Panc1 (cell line): ENCODE measurements around the gene ZNF502. TPM values are rescaled to one million over a fixed set of nuclear protein-coding genes. Genes with fewer than 3 reads are reported as not detected.

Experiments
- ATAC-seq: fragments of 200-7000 bp; cut with Tn5 transposase; 2 replicates; pipeline ENCODE4 v1.9.1; 2020; ENCODE audit warnings: mild to moderate bottlenecking, moderate library complexity
- BruUV-seq: library from RNA; stranded (reverse); fragments of 400-500 nt; replicated peaks from 2 replicates; lab custom pipeline; 2021; lab: Mats Ljungman, UMichigan
- CTCF ChIA-PET: fragments of 300-600 bp; sonication (Branson Sonifier 250); formaldehyde crosslinking; loops from one replicate; lab custom pipeline; 2022; ENCODE audit warnings: antibody characterized with exemption; lab: Charles Lee
- POLR2A ChIA-PET: fragments of 300-600 bp; sonication (Branson Sonifier 250); formaldehyde crosslinking; loops from one replicate; lab custom pipeline; 2022; ENCODE audit warnings: antibody characterized with exemption; lab: Charles Lee
- DNase-seq: peaks from one replicate; pipeline ENCODE4 v3.0.0-alpha.2; 2010; ENCODE audit warnings: low read depth, low spot score
- H3K27ac ChIP-seq: 2 replicates; pipeline ENCODE4 v1.5.1; 2011; ENCODE audit warnings: mild to moderate bottlenecking, low read length, inconsistent platforms
- H3K27me3 ChIP-seq: fragments of 200-500 bp; sonication (Bioruptor generic); 2 replicates; pipeline ENCODE4 v1.6.0; 2014; ENCODE audit warnings: low read length, inconsistent platforms; ENCODE audit not compliant: control insufficient read depth, insufficient read depth
- H3K36me3 ChIP-seq: fragments of 200-500 bp; sonication (Bioruptor generic); 2 replicates; pipeline ENCODE4 v1.5.1; 2014; ENCODE audit warnings: inconsistent platforms, mild to moderate bottlenecking, low read length, moderate library complexity; ENCODE audit not compliant: control insufficient read depth, insufficient read depth
- H3K4me1 ChIP-seq: 2 replicates; pipeline ENCODE4 v1.5.1; 2011; ENCODE audit warnings: inconsistent platforms, mild to moderate bottlenecking, low read length, moderate library complexity; ENCODE audit not compliant: control insufficient read depth, insufficient read depth
- H3K4me3 ChIP-seq, 2 experiments: 2 replicates each; pipeline ENCODE4 v1.5.1; 2011 to 2012; ENCODE audit warnings: low read depth in 2 of 2, low read length in 2 of 2, mild to moderate bottlenecking in 2 of 2, inconsistent platforms in 1 of 2, moderate library complexity in 1 of 2
- H3K9me3 ChIP-seq: fragments of 200-500 bp; sonication (Bioruptor generic); 2 replicates; pipeline ENCODE4 v1.5.1; 2014; ENCODE audit warnings: low read depth, mild to moderate bottlenecking, inconsistent platforms, low read length, moderate library complexity; ENCODE audit not compliant: control insufficient read depth, insufficient read depth
- POLR2AphosphoS5 ChIP-seq: IDR thresholded peaks from 2 replicates; pipeline ENCODE4 v1.6.1; 2012; ENCODE audit warnings: mild to moderate bottlenecking, low read depth, low read length, moderate library complexity
- SIN3A ChIP-seq: IDR thresholded peaks from 2 replicates; pipeline ENCODE4 v1.6.1; 2012; ENCODE audit warnings: low read depth, mild to moderate bottlenecking, low read length, moderate library complexity, borderline replicate concordance; ENCODE audit not compliant: insufficient read depth
- TCF7L2 ChIP-seq: IDR thresholded peaks from 2 replicates; pipeline ENCODE4 v1.6.1; 2011; ENCODE audit warnings: mild to moderate bottlenecking, low read depth, low read length, inconsistent platforms
- in situ Hi-C: cut with HindIII; loops from 2 replicates; pipeline ENCODE4 v1.10.0; 2016; ENCODE audit warnings: low sequenced_read_pairs, low pct_unique_long_range_greater_than_20kb
- intact Hi-C: fragments of 100-400 bp; cut with micrococcal nuclease; formaldehyde crosslinking; loops from one replicate; pipeline ENCODE4 v1.10.0; 2022; ENCODE audit not compliant: unreplicated experiment
- total RNA-seq: library from RNA; stranded (reverse); gene quantifications from one replicate; pipeline ENCODE4 v1.2.1, GENCODE V29; 2021; ENCODE audit not compliant: unreplicated experiment
- TF ChIP-seq, protein P1 (sequence below), 2 experiments: IDR thresholded peaks; 2 replicates each; pipeline ENCODE4 v1.6.1; 2011 to 2012; ENCODE audit warnings: low read depth in 2 of 2, control low read depth in 1 of 2, low read length in 1 of 2, mild to moderate bottlenecking in 1 of 2, moderate library complexity in 1 of 2; ENCODE audit not compliant: insufficient read depth in 1 of 2
- TF ChIP-seq, protein P2 (sequence below): fragments of 450-650 bp; IDR thresholded peaks from 2 replicates; pipeline ENCODE4 v1.5.1; 2017; ENCODE audit warnings: mild to moderate bottlenecking

ZNF502 gene
- total RNA-seq, 1 experiment from 2014 or later: not detected

DNA sequence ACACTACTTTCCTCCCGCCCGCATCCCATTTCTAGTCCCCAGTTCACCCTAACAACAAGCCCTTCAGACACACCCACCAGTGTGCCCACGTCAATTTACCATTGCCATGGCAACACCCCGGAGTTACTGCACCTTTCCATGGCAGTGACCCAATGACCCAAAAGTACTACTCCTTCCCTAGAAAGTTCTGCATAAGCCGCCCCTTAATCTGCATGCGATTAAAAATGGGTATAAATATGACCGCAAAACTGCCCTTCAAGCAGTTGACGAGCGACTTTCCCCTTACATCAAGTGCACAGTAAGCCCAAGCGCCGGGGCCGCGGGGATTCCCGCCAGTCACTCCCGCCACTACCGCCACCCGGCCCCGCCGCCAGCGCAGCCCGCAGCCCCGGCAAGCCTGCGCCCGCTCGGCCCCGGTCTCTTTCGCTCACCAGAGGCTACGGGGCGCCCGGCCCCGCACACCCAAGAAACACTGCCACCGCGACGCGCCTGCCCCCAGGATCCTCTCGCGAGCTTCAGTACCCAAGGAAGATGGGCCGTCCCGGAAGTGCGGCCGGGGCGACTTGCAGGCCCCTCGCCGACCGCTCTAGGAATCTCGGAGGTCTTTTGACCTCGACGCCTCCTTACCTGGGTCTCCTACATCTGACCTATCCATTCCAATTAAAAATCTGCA, 27.2 kb upstream of the ZNF502 start:
- H3K9me3 ChIP-seq: peaks cover 4% of the 10 kb centered on the region; the same call in 1 of the 2 replicates
- BruUV-seq: no TSS peak
- peak overlapping the region in 1 of 2 experiments; percentile 33; a peak in 1 of 4 replicates for H3K4me3 ChIP-seq
- in situ Hi-C loops: no loop called here
- ChIA-PET POLR2A (no interaction called here), CTCF (no interaction called here)
- H3K27me3 ChIP-seq: no peaks in the 10 kb centered on the region
- H3K36me3 ChIP-seq: no peaks in the 10 kb centered on the region
- H3K4me1 ChIP-seq: no peaks in the 10 kb centered on the region
- no peak overlapping the region for H3K27ac ChIP-seq
- TF ChIP-seq, protein P1, sequence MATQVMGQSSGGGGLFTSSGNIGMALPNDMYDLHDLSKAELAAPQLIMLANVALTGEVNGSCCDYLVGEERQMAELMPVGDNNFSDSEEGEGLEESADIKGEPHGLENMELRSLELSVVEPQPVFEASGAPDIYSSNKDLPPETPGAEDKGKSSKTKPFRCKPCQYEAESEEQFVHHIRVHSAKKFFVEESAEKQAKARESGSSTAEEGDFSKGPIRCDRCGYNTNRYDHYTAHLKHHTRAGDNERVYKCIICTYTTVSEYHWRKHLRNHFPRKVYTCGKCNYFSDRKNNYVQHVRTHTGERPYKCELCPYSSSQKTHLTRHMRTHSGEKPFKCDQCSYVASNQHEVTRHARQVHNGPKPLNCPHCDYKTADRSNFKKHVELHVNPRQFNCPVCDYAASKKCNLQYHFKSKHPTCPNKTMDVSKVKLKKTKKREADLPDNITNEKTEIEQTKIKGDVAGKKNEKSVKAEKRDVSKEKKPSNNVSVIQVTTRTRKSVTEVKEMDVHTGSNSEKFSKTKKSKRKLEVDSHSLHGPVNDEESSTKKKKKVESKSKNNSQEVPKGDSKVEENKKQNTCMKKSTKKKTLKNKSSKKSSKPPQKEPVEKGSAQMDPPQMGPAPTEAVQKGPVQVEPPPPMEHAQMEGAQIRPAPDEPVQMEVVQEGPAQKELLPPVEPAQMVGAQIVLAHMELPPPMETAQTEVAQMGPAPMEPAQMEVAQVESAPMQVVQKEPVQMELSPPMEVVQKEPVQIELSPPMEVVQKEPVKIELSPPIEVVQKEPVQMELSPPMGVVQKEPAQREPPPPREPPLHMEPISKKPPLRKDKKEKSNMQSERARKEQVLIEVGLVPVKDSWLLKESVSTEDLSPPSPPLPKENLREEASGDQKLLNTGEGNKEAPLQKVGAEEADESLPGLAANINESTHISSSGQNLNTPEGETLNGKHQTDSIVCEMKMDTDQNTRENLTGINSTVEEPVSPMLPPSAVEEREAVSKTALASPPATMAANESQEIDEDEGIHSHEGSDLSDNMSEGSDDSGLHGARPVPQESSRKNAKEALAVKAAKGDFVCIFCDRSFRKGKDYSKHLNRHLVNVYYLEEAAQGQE (IDR thresholded peaks at IDR 0.05; ENCODE audit: insufficient read depth in 1 of 2, low read depth in 2 of 2, low read length in 1 of 2): no peak
- TF ChIP-seq SIN3A (no peak), POLR2AphosphoS5 (no peak), TCF7L2 (no peak)
- TF ChIP-seq, protein P2, sequence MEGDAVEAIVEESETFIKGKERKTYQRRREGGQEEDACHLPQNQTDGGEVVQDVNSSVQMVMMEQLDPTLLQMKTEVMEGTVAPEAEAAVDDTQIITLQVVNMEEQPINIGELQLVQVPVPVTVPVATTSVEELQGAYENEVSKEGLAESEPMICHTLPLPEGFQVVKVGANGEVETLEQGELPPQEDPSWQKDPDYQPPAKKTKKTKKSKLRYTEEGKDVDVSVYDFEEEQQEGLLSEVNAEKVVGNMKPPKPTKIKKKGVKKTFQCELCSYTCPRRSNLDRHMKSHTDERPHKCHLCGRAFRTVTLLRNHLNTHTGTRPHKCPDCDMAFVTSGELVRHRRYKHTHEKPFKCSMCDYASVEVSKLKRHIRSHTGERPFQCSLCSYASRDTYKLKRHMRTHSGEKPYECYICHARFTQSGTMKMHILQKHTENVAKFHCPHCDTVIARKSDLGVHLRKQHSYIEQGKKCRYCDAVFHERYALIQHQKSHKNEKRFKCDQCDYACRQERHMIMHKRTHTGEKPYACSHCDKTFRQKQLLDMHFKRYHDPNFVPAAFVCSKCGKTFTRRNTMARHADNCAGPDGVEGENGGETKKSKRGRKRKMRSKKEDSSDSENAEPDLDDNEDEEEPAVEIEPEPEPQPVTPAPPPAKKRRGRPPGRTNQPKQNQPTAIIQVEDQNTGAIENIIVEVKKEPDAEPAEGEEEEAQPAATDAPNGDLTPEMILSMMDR: no peak
- ATAC-seq: no peak
- no peak for DNase-seq
- intact Hi-C loops: no loop called here

DNA sequence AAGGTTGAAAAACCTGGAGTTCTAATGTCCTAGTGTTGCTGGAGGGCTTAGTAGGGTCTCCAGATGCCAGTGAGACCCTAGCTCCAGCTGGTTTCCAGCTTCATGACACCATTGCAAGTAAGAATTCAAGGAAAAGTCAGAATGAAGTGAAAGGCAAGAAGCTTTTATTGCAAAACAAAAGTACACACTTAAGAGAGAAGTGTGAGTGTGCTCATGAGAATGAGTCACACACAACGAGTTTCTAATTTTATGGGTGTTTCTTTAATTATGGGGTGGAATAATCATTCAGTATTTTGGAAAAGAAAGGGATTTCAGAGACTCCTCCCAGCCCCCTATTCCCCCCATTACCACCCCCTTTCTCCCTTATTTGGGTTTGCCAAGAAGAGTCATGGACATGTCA, 24.6 kb upstream of the ZNF502 start:
- Histone ChIP-seq H3K27ac (no peak overlapping the region), H3K4me3 (no peak overlapping the region), H3K27me3 (no peaks in the 10 kb centered on the region), H3K9me3 (peaks cover 4% of the 10 kb centered on the region; the same call in 1 of the 2 replicates), H3K4me1 (no peaks in the 10 kb centered on the region), H3K36me3 (no peaks in the 10 kb centered on the region)
- BruUV-seq: no TSS peak
- no peak for TF ChIP-seq SIN3A
- TF ChIP-seq, protein P2: no peak
- no peak for TF ChIP-seq TCF7L2
- TF ChIP-seq, protein P1 (IDR thresholded peaks at IDR 0.05; ENCODE audit: insufficient read depth in 1 of 2, low read depth in 2 of 2, low read length in 1 of 2): no peak
- TF ChIP-seq POLR2AphosphoS5: no peak
- no peak for ATAC-seq
- CTCF ChIA-PET: no interaction called here
- intact Hi-C loops (no loop called here), in situ Hi-C loops (no loop called here)
- no peak for DNase-seq
- POLR2A ChIA-PET: no interaction called here
